HepG2 (cell line): ENCODE data around the gene HSD11B1L. TPM values are rescaled to one million over a fixed set of nuclear protein-coding genes. Genes with fewer than 3 reads are reported as not detected.

ENCODE experiments used
- ARNTL ChIP-seq: sonication (generic); formaldehyde crosslinking; IDR thresholded peaks from 2 replicates; pipeline ENCODE4 v1.4.0; 2020; ENCODE audit warnings: mild to moderate bottlenecking, missing genetic modification reagents
- CENPX ChIP-seq: sonication (generic); formaldehyde crosslinking; IDR thresholded peaks from 2 replicates; pipeline ENCODE4 v1.9.0; 2021; ENCODE audit warnings: mild to moderate bottlenecking, missing genetic modification reagents, moderate library complexity
- GLI4 ChIP-seq: sonication (generic); formaldehyde crosslinking; IDR thresholded peaks from 2 replicates; pipeline ENCODE4 v1.5.1; 2020; ENCODE audit warnings: missing genetic modification reagents, mild to moderate bottlenecking, moderate library complexity, borderline replicate concordance
- IKZF5 ChIP-seq: IDR thresholded peaks from 2 replicates; pipeline ENCODE4 v1.6.1; 2018; ENCODE audit warnings: missing genetic modification reagents, mild to moderate bottlenecking, missing compliant biosample characterization
- KLF12 ChIP-seq: sonication (generic); formaldehyde crosslinking; IDR thresholded peaks from 2 replicates; pipeline ENCODE4 v1.4.0; 2020; ENCODE audit warnings: missing genetic modification reagents, borderline replicate concordance
- KLF16 ChIP-seq, 2 experiments: sonication (generic) in 1 of 2; formaldehyde crosslinking in 1 of 2; IDR thresholded peaks; 2 replicates each; pipeline versions ENCODE4 v1.6.1 to v1.8.0; 2016 to 2023; ENCODE audit warnings: missing genetic modification reagents in 2 of 2, missing compliant biosample characterization in 1 of 2
- MED1 ChIP-seq: sonication (generic); formaldehyde crosslinking; IDR thresholded peaks from 2 replicates; pipeline ENCODE4 v1.4.0; 2020; ENCODE audit warnings: missing genetic modification reagents
- PCBP1 ChIP-seq: fragments of 200-400 bp; formaldehyde crosslinking; IDR thresholded peaks from 2 replicates; pipeline ENCODE4 v1.6.1; 2017; ENCODE audit warnings: mild to moderate bottlenecking, low read depth, low read length, borderline replicate concordance
- RBFOX2 ChIP-seq: fragments of 200-400 bp; formaldehyde crosslinking; IDR thresholded peaks from 2 replicates; pipeline ENCODE4 v1.6.1; 2017; ENCODE audit warnings: low read depth, mild to moderate bottlenecking, low read length
- RFX5 ChIP-seq: IDR thresholded peaks from 2 replicates; pipeline ENCODE4 v1.6.1; 2011; ENCODE audit warnings: low read depth, low read length, improper control_type of control experiment
- RFXAP ChIP-seq: sonication (generic); formaldehyde crosslinking; IDR thresholded peaks from 2 replicates; pipeline ENCODE4 v1.4.0; 2020; ENCODE audit warnings: missing genetic modification reagents, borderline replicate concordance
- RXRB ChIP-seq: IDR thresholded peaks from 2 replicates; pipeline ENCODE4 v1.6.1; 2016; ENCODE audit warnings: borderline replicate concordance, missing genetic modification reagents, missing compliant biosample characterization
- SETDB1 ChIP-seq: sonication (generic); formaldehyde crosslinking; IDR thresholded peaks from 2 replicates; pipeline ENCODE4 v1.5.1; 2020; ENCODE audit warnings: missing genetic modification reagents, mild to moderate bottlenecking, borderline replicate concordance
- SMC3 ChIP-seq: IDR thresholded peaks from 2 replicates; pipeline ENCODE4 v1.6.1; 2011; ENCODE audit warnings: low read length, improper control_type of control experiment
- SRSF4 ChIP-seq: fragments of 200-400 bp; formaldehyde crosslinking; IDR thresholded peaks from one replicate; pipeline ENCODE4 v1.6.1; 2018; ENCODE audit warnings: mild to moderate bottlenecking, low read depth, low read length, moderate library complexity; ENCODE audit not compliant: poor library complexity, severe bottlenecking
- ZBTB38 ChIP-seq: sonication (generic); formaldehyde crosslinking; IDR thresholded peaks from 2 replicates; pipeline ENCODE4 v1.5.1; 2020; ENCODE audit warnings: mild to moderate bottlenecking, missing genetic modification reagents
- ZFP36L1 ChIP-seq: sonication (generic); formaldehyde crosslinking; IDR thresholded peaks from 2 replicates; pipeline ENCODE4 v1.8.0; 2022; ENCODE audit warnings: mild to moderate bottlenecking, missing genetic modification reagents, moderate library complexity
- ZNF138 ChIP-seq: sonication (generic); formaldehyde crosslinking; IDR thresholded peaks from 2 replicates; pipeline ENCODE4 v1.5.0; 2020; ENCODE audit warnings: mild to moderate bottlenecking, low read depth, missing genetic modification reagents
- ZNF205 ChIP-seq: IDR thresholded peaks from 2 replicates; pipeline ENCODE4 v1.6.1; 2018; ENCODE audit warnings: missing biosample characterization, missing genetic modification reagents
- ZNF224 ChIP-seq: sonication (generic); formaldehyde crosslinking; IDR thresholded peaks from 2 replicates; pipeline ENCODE4 v1.5.0; 2020; ENCODE audit warnings: mild to moderate bottlenecking, missing genetic modification reagents
- ZNF260 ChIP-seq: sonication (generic); formaldehyde crosslinking; IDR thresholded peaks from 2 replicates; pipeline ENCODE4 v1.4.0; 2020; ENCODE audit warnings: missing genetic modification reagents, low read depth, mild to moderate bottlenecking, borderline replicate concordance
- ZNF335 ChIP-seq: sonication (generic); formaldehyde crosslinking; IDR thresholded peaks from 2 replicates; pipeline ENCODE4 v1.4.0; 2020; ENCODE audit warnings: missing genetic modification reagents
- ZNF547 ChIP-seq: sonication (generic); formaldehyde crosslinking; IDR thresholded peaks from 2 replicates; pipeline ENCODE4 v1.5.1; 2020; ENCODE audit warnings: mild to moderate bottlenecking, missing genetic modification reagents
- ZNF615 ChIP-seq: sonication (generic); formaldehyde crosslinking; IDR thresholded peaks from 2 replicates; pipeline ENCODE4 v1.5.0; 2020; ENCODE audit warnings: mild to moderate bottlenecking, missing genetic modification reagents, borderline replicate concordance
- ZNF782 ChIP-seq: sonication (generic); formaldehyde crosslinking; IDR thresholded peaks from 2 replicates; pipeline ENCODE4 v1.4.0; 2020; ENCODE audit warnings: missing genetic modification reagents, mild to moderate bottlenecking, borderline replicate concordance
- ZSCAN20 ChIP-seq: sonication (generic); formaldehyde crosslinking; IDR thresholded peaks from 2 replicates; pipeline ENCODE4 v1.4.0; 2020; ENCODE audit warnings: missing genetic modification reagents, mild to moderate bottlenecking, borderline replicate concordance
- ZSCAN9 ChIP-seq: IDR thresholded peaks from 2 replicates; pipeline ENCODE4 v1.6.1; 2016; ENCODE audit warnings: borderline replicate concordance
- polyA plus RNA-seq, 8 experiments: library from polyadenylated mRNA; depleted of rRNA in 3 of 8; stranded (reverse) in 7 of 8; unstranded in 1 of 8; fragments of >200 nt; fragmentation: Illumina TruSeq in 4 of 8; extraction: Trizol in 4 of 8; gene quantifications; 2 replicates each; pipeline versions ENCODE4 v1.2.1 to v1.2.3, GENCODE V29; 2011 to 2016; ENCODE audit warnings: low read depth in 4 of 8, missing spikeins in 1 of 8, mixed read lengths in 1 of 8; ENCODE audit not compliant: insufficient read depth in 1 of 8
- total RNA-seq, 5 experiments: library from RNA; depleted of rRNA; stranded (reverse); fragments of >200 nt; fragmentation: Illumina TruSeq; extraction: Trizol; gene quantifications; 2 replicates each; pipeline ENCODE4 v1.2.3, GENCODE V29; 2016; ENCODE audit warnings: low read depth in 1 of 5
- TF ChIP-seq, protein P1 (sequence below): sonication (generic); formaldehyde crosslinking; conservative IDR thresholded peaks from 2 replicates; pipeline ENCODE4 v1.4.0; 2020; ENCODE audit warnings: missing genetic modification reagents

The HSD11B1L gene
- total and polyA plus RNA-seq, 2 of the 13 experiments (the other 11 are each of a cell fraction or from before 2014, with no cell fraction given): 2.8 to 3.9 TPM

GRCh38 chr19:5680437-5681368 lies at the start of gene HSD11B1L, which contains the start of gene MICOS13 (continued):
- TF ChIP-seq IKZF5 (CRISPR knock-in tag) (peak; percentile 52), SRSF4 (no peak), RXRB (CRISPR knock-in tag) (peak; percentile 27; the same call in 1 of the 2 replicates), MED1 (CRISPR knock-in tag) (peak; percentile 42), SMC3 (no peak), ZNF205 (no peak), PCBP1 (no peak), ARNTL (CRISPR knock-in tag) (peak; percentile 82), ZFP36L1 (CRISPR knock-in tag) (no peak), ZNF335 (CRISPR knock-in tag) (peak; percentile 98), ZNF615 (CRISPR knock-in tag) (no peak), ZSCAN20 (CRISPR knock-in tag) (no peak), RBFOX2 (peak; percentile 83), RFX5 (no peak), RFXAP (CRISPR knock-in tag) (0 out of 2 replicates have a peak, but pooled peaks have one; percentile 33), KLF12 (CRISPR knock-in tag) (no peak; the same call in 1 of the 2 replicates), GLI4 (CRISPR knock-in tag) (no peak), KLF16 (CRISPR knock-in tag; IDR thresholded peaks at IDR 0.05) (peak in 1 of 2 experiments; percentile 49; a peak in 2 of 4 replicates), ZNF547 (CRISPR knock-in tag) (no peak), CENPX (CRISPR knock-in tag) (no peak), SETDB1 (CRISPR knock-in tag) (no peak), ZNF224 (no peak), ZNF260 (no peak), ZNF782 (no peak), ZSCAN9 (CRISPR knock-in tag) (0 out of 2 replicates have a peak, but pooled peaks have one; percentile 37), ZBTB38 (CRISPR knock-in tag) (peak; percentile 3; the same call in 1 of the 2 replicates), ZNF138 (no peak)
- TF ChIP-seq, protein P1, sequence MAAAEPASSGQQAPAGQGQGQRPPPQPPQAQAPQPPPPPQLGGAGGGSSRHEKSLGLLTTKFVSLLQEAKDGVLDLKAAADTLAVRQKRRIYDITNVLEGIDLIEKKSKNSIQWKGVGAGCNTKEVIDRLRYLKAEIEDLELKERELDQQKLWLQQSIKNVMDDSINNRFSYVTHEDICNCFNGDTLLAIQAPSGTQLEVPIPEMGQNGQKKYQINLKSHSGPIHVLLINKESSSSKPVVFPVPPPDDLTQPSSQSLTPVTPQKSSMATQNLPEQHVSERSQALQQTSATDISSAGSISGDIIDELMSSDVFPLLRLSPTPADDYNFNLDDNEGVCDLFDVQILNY (CRISPR knock-in tag): no peak
